HCT116 (cell line): Measurements from ENCODE around the gene SSB. TPM values are rescaled to one million over a fixed set of nuclear protein-coding genes. Genes with fewer than 3 reads are reported as not detected.

Source experiments
- ATAC-seq: fragments of 200-7000 bp; cut with Tn5 transposase; 2 replicates; pipeline ENCODE4 v1.9.1; 2020; ENCODE audit warnings: mild to moderate bottlenecking, moderate library complexity
- BruUV-seq: library from RNA; stranded (reverse); fragments of 400-500 nt; replicated peaks from 2 replicates; lab custom pipeline; 2021; lab: Mats Ljungman, UMichigan
- CTCF ChIA-PET: fragments of 300-600 bp; sonication (Branson Sonifier 250); formaldehyde crosslinking; loops from one replicate; lab custom pipeline; 2021; ENCODE audit warnings: antibody characterized with exemption; lab: Charles Lee
- POLR2A ChIA-PET: fragments of 300-600, 350-600 bp; sonication (Branson Sonifier 250); formaldehyde crosslinking; loops from one replicate; lab custom pipeline; 2021; ENCODE audit warnings: antibody characterized with exemption; lab: Charles Lee
- RAD21 ChIA-PET, 2 experiments: fragments of 300-600 bp; sonication (Branson Sonifier 250); formaldehyde crosslinking; loops; one replicate each; lab custom pipeline; 2023; ENCODE audit warnings: low total read pairs in 2 of 2; ENCODE audit not compliant: uncharacterized antibody in 2 of 2, unreplicated experiment in 2 of 2, low non-redundant PET in 1 of 2; lab: Charles Lee
- DNase-seq: peaks from one replicate; pipeline ENCODE4 v3.0.0-alpha.2; 2010; ENCODE audit warnings: low read depth, low spot score
- H2AFZ ChIP-seq: fragments of 200-600 bp; shearing (Covaris generic), sonication (generic); 2 replicates; pipeline ENCODE4 v1.6.1; 2017; ENCODE audit warnings: low read depth, mixed run types, mixed read lengths, antibody characterized with exemption, low read length; ENCODE audit not compliant: poor library complexity, severe bottlenecking
- H3K27ac ChIP-seq: 2 replicates; pipeline ENCODE4 v1.5.1; 2012; ENCODE audit warnings: low read depth, low read length
- H3K27me3 ChIP-seq: fragments of 200-600 bp; sonication (generic); 2 replicates; pipeline ENCODE4 v1.6.1; 2016; ENCODE audit warnings: mixed run types, low read length, mixed read lengths; ENCODE audit not compliant: insufficient read depth
- H3K36me3 ChIP-seq, 2 experiments: fragments of 200-500 bp in 1 of 2; fragments of 200-600 bp in 1 of 2; sonication (Bioruptor generic) in 1 of 2; sonication (generic) in 1 of 2; 2 replicates each; pipeline versions ENCODE4 v1.5.1 to v1.6.1; 2014 to 2016; ENCODE audit warnings: low read length in 2 of 2, inconsistent platforms in 1 of 2, mixed read lengths in 1 of 2, mixed run types in 1 of 2; ENCODE audit not compliant: insufficient read depth in 2 of 2, control insufficient read depth in 1 of 2
- H3K4me1 ChIP-seq, 2 experiments: fragments of 200-600 bp in 1 of 2; sonication (generic) in 1 of 2; 2 replicates each; pipeline versions ENCODE4 v1.5.1 to v1.6.1; 2012 to 2017; ENCODE audit warnings: low read length in 2 of 2, inconsistent platforms in 1 of 2, mild to moderate bottlenecking in 1 of 2, mixed read lengths in 1 of 2, mixed run types in 1 of 2, moderate library complexity in 1 of 2; ENCODE audit not compliant: insufficient read depth in 2 of 2, control insufficient read depth in 1 of 2
- H3K4me2 ChIP-seq: fragments of 200-600 bp; sonication (generic); 2 replicates; pipeline ENCODE4 v1.6.1; 2017; ENCODE audit warnings: mixed run types, low read length, mixed read lengths
- H3K4me3 ChIP-seq, 2 experiments: fragments of 200-600 bp in 1 of 2; sonication (generic) in 1 of 2; replicated peaks in 1 of 2; 2 replicates each; pipeline ENCODE4 v1.5.1; 2011 to 2016; ENCODE audit warnings: low read length in 2 of 2, control low read depth in 1 of 2, low read depth in 1 of 2, mild to moderate bottlenecking in 1 of 2, mixed read lengths in 1 of 2, mixed run types in 1 of 2
- H3K79me2 ChIP-seq: fragments of 200-600 bp; sonication (generic); 2 replicates; pipeline ENCODE4 v1.6.1; 2017; ENCODE audit warnings: mild to moderate bottlenecking, mixed run types, low read length, moderate library complexity, mixed read lengths; ENCODE audit not compliant: insufficient read depth
- H3K9ac ChIP-seq: fragments of 200-600 bp; sonication (generic); 2 replicates; pipeline ENCODE4 v1.6.1; 2016; ENCODE audit warnings: low read length, mixed read lengths
- H3K9me2 ChIP-seq: fragments of 200-600 bp; sonication (generic), shearing (Covaris generic); 2 replicates; pipeline ENCODE4 v1.6.1; 2017; ENCODE audit warnings: mixed run types, mild to moderate bottlenecking, moderate library complexity; ENCODE audit not compliant: insufficient read depth
- H3K9me3 ChIP-seq, 2 experiments: fragments of 200-500 bp in 1 of 2; fragments of 200-600 bp in 1 of 2; sonication (Bioruptor generic) in 1 of 2; sonication (generic) in 1 of 2; 2 replicates each; pipeline ENCODE4 v1.6.1; 2014 to 2017; ENCODE audit warnings: low read length in 2 of 2, mixed read lengths in 2 of 2, inconsistent platforms in 1 of 2, low read depth in 1 of 2, mild to moderate bottlenecking in 1 of 2, mixed run types in 1 of 2, moderate library complexity in 1 of 2; ENCODE audit not compliant: control insufficient read depth in 1 of 2, insufficient read depth in 1 of 2
- H4K20me1 ChIP-seq: fragments of 200-600 bp; sonication (generic), shearing (Covaris generic); 2 replicates; pipeline ENCODE4 v1.6.1; 2017; ENCODE audit warnings: mixed run types, mild to moderate bottlenecking, moderate library complexity; ENCODE audit not compliant: insufficient read depth
- CBX3 ChIP-seq: IDR thresholded peaks from 2 replicates; pipeline ENCODE4 v1.6.1; 2012; ENCODE audit warnings: low read depth
- CEBPB ChIP-seq: IDR thresholded peaks from 2 replicates; pipeline ENCODE4 v1.6.1; 2012; ENCODE audit warnings: low read depth
- EGR1 ChIP-seq: IDR thresholded peaks from 2 replicates; pipeline ENCODE4 v1.6.1; 2012; ENCODE audit warnings: low read depth
- ELF1 ChIP-seq: IDR thresholded peaks from 2 replicates; pipeline ENCODE4 v1.6.1; 2012; ENCODE audit warnings: low read depth, borderline replicate concordance
- EZH2phosphoT487 ChIP-seq: fragments of 200-600 bp; IDR thresholded peaks from 2 replicates; pipeline ENCODE4 v1.6.1; 2018; ENCODE audit warnings: antibody characterized with exemption, borderline replicate concordance
- FOSL1 ChIP-seq: IDR thresholded peaks from 2 replicates; pipeline ENCODE4 v1.6.1; 2012; ENCODE audit warnings: low read depth
- JUND ChIP-seq: IDR thresholded peaks from 2 replicates; pipeline ENCODE4 v1.6.1; 2012
- MAX ChIP-seq: IDR thresholded peaks from 2 replicates; pipeline ENCODE4 v1.6.1; 2012
- POLR2A ChIP-seq: IDR thresholded peaks from 2 replicates; pipeline ENCODE4 v1.7.0; 2011; ENCODE audit warnings: borderline replicate concordance; ENCODE audit not compliant: insufficient read depth, insufficient read length; ENCODE audit errors: extremely low read depth
- POLR2AphosphoS5 ChIP-seq: IDR thresholded peaks from 2 replicates; pipeline ENCODE4 v1.6.1; 2011; ENCODE audit warnings: mild to moderate bottlenecking, low read depth, low read length, moderate library complexity
- RAD21 ChIP-seq: IDR thresholded peaks from 2 replicates; pipeline ENCODE4 v1.6.1; 2012; ENCODE audit warnings: low read depth, mild to moderate bottlenecking
- REST ChIP-seq: IDR thresholded peaks from 2 replicates; pipeline ENCODE4 v1.6.1; 2012; ENCODE audit warnings: low read depth
- YY1 ChIP-seq: IDR thresholded peaks from 2 replicates; pipeline ENCODE4 v1.6.1; 2011; ENCODE audit warnings: low read length, low read depth, moderate library complexity, mild to moderate bottlenecking; ENCODE audit not compliant: insufficient replicate concordance; ENCODE audit errors: extremely low read depth
- ZNF274 ChIP-seq: fragments of 200-500 bp; sonication (Bioruptor generic); IDR thresholded peaks from 2 replicates; pipeline ENCODE4 v1.6.1; 2014; ENCODE audit warnings: mild to moderate bottlenecking, low read depth, low read length, inconsistent platforms
- intact Hi-C: fragments of 100-400 bp; cut with micrococcal nuclease; formaldehyde crosslinking; loops from 2 replicates; pipeline ENCODE4 v1.10.0; 2022
- total RNA-seq: library from RNA; stranded (reverse); gene quantifications from one replicate; pipeline ENCODE4 v1.2.1, GENCODE V29; 2021; ENCODE audit not compliant: unreplicated experiment

SSB gene
- total RNA-seq, 1 experiment from 2014 or later = 117 TPM

- CTCF ChIA-PET = no interaction called here
- Histone ChIP-seq H3K27me3 (no peaks in the 10 kb centered on the region), H3K4me3 (no peak overlapping the region), H3K27ac (no peak overlapping the region), H3K9me3 (no peaks in the 10 kb centered on the region), H3K79me2 (no peaks in the 10 kb centered on the region), H3K9ac (no peak overlapping the region), H3K4me1 (peaks cover 0 to 11% of the 10 kb centered on the region in 2 experiments; a peak in 3 of 4 replicates), H3K9me2 (no peaks in the 10 kb centered on the region), H4K20me1 (no peaks in the 10 kb centered on the region), H2AFZ (no peak overlapping the region), H3K36me3 (no peaks in the 10 kb centered on the region), H3K4me2 (no peak overlapping the region)
- intact Hi-C loops = no loop called here
- no TSS peak for BruUV-seq
- POLR2A ChIA-PET = no interaction called here
- DNase-seq (no peak), ATAC-seq (no peak)
- TF ChIP-seq ZNF274 (no peak), YY1 (no peak)
- RAD21 ChIA-PET = no interaction called here
Observed at GRCh38 chr2:169768262-169768995, 30.2 kb upstream of the SSB start.

- intact Hi-C loops = loop anchor here (10.0 kb wide), 1 partner anchor 656 kb away; no protein-coding TSS in a partner anchor
- ATAC-seq (no peak), DNase-seq (no peak)
- Histone ChIP-seq H3K79me2 (no peaks in the 10 kb centered on the region), H3K4me1 (no peaks in the 10 kb centered on the region; a peak in 1 of 4 replicates), H3K9me2 (no peaks in the 10 kb centered on the region), H3K27ac (no peak overlapping the region), H4K20me1 (no peaks in the 10 kb centered on the region), H3K9me3 (no peaks in the 10 kb centered on the region), H2AFZ (no peak overlapping the region), H3K9ac (no peak overlapping the region), H3K36me3 (no peaks in the 10 kb centered on the region), H3K4me3 (no peak overlapping the region), H3K4me2 (no peak overlapping the region), H3K27me3 (no peaks in the 10 kb centered on the region)
- CTCF ChIA-PET = interaction anchor here (0.9 kb wide), 1 partner anchor 319 kb away, joined by 3 read pairs; no protein-coding TSS in a partner anchor
- POLR2A ChIA-PET = no interaction called here
- TF ChIP-seq FOSL1 (no peak), EZH2phosphoT487 (no peak), EGR1 (no peak), JUND (no peak), REST (no peak), POLR2AphosphoS5 (no peak), YY1 (no peak), RAD21 (no peak), MAX (no peak), POLR2A (no peak), CBX3 (no peak), ELF1 (no peak), CEBPB (no peak)
- RAD21 ChIA-PET = interaction anchor here in 1 of 2 experiments (0.9 kb wide), 1 partner anchor 20 kb away, joined by 3 read pairs; no protein-coding TSS in a partner anchor
- BruUV-seq = no TSS peak
Observed at GRCh38 chr2:169771021-169771420, 27.6 kb upstream of the SSB start.
